Muscle layer of colon (tissue), 2 donors: ENCODE results near the gene SULT1A1.
"Not testable (repeated sequence)": the region's sequence is repeated elsewhere in the genome, so short reads cannot be mapped to it uniquely, and the experiment has no call there.

Experiments used
- H3K27ac ChIP-seq: one replicate; pipeline ENCODE4 v1.7.0; 2013; ENCODE audit warnings: low read depth, mild to moderate bottlenecking, low read length, moderate library complexity
- H3K27me3 ChIP-seq, 2 donors: one replicate each; pipeline ENCODE4 v1.7.0; 2013; ENCODE audit warnings: low read length in 2 of 2, mild to moderate bottlenecking in 2 of 2; ENCODE audit not compliant: insufficient read depth in 2 of 2, control insufficient read depth in 1 of 2
- H3K36me3 ChIP-seq: one replicate; pipeline ENCODE4 v1.7.0; 2013; ENCODE audit warnings: mild to moderate bottlenecking, low read length; ENCODE audit not compliant: insufficient read depth
- H3K4me1 ChIP-seq: one replicate; pipeline ENCODE4 v1.7.0; 2013; ENCODE audit warnings: mild to moderate bottlenecking, low read length; ENCODE audit not compliant: insufficient read depth
- H3K4me3 ChIP-seq, 2 donors: one replicate each; pipeline ENCODE4 v1.7.0; 2013; ENCODE audit warnings: low read length in 2 of 2, low read depth in 1 of 2, mild to moderate bottlenecking in 1 of 2, moderate library complexity in 1 of 2
- H3K9ac ChIP-seq: one replicate; pipeline ENCODE4 v1.7.0; 2013; ENCODE audit warnings: low read length
- H3K9me3 ChIP-seq: one replicate; pipeline ENCODE4 v1.7.0; 2013; ENCODE audit warnings: mild to moderate bottlenecking, low read length
- donor health status: abdominal sarcoma.
- donor health status: Adenocarcinoma of cecum.

Gene SULT1A1

GRCh38 chr16:28609631-28610594 lies at the start of gene SULT1A1:
Gene SULT1A1, minus strand, starts transcription at chr16:28610044. Its CDS starts 1,189 bp downstream, at chr16:28608855.
- no peak within 1 kb of the TSS for H3K9ac ChIP-seq

GRCh38 chr16:28639959-28640358 lies 30.1 kb upstream of the SULT1A1 start:
- not testable (repeated sequence) for H3K27me3 ChIP-seq, H3K9me3 ChIP-seq, H3K4me1 ChIP-seq, H3K9ac ChIP-seq, H3K36me3 ChIP-seq, H3K27ac ChIP-seq, H3K4me3 ChIP-seq

More at GRCh38 chr16:28609631-28610594, at the start of gene SULT1A1:
- Histone ChIP-seq H3K9me3 (no peaks in the 10 kb centered on the region), H3K27ac (no peak within 1 kb of the TSS), H3K4me3 (peak within 1 kb of the TSS in 1 of 2 donors; percentile 49), H3K27me3 (no peaks in the 10 kb centered on the region), H3K4me1 (no peaks in the 10 kb centered on the region), H3K36me3 (no peaks in the 10 kb centered on the region)

GRCh38 chr16:28638359-28638758 lies 28.5 kb upstream of the SULT1A1 start:
- H3K9me3 ChIP-seq, H3K9ac ChIP-seq, H3K36me3 ChIP-seq, H3K4me1 ChIP-seq, H3K4me3 ChIP-seq, H3K27me3 ChIP-seq, H3K27ac ChIP-seq: not testable (repeated sequence)

GRCh38 chr16:28637765-28638164 lies 27.9 kb upstream of the SULT1A1 start, which contains the start of gene NPIPB8:
Gene NPIPB8, plus strand, starts transcription at chr16:28638065. Its CDS starts 296 bp downstream, at chr16:28638361.
- not testable (repeated sequence) for H3K36me3 ChIP-seq, H3K4me1 ChIP-seq, H3K9ac ChIP-seq, H3K27ac ChIP-seq, H3K4me3 ChIP-seq, H3K27me3 ChIP-seq, H3K9me3 ChIP-seq

- not testable (repeated sequence) for H3K4me1 ChIP-seq, H3K9ac ChIP-seq, H3K9me3 ChIP-seq, H3K36me3 ChIP-seq, H3K4me3 ChIP-seq, H3K27ac ChIP-seq, H3K27me3 ChIP-seq
These were observed 26.4 kb upstream of the SULT1A1 start for GRCh38 chr16:28636093-28636823.

GRCh38 chr16:28630905-28631304 lies 21.1 kb upstream of the SULT1A1 start:
- not testable (repeated sequence) for H3K4me1 ChIP-seq, H3K27ac ChIP-seq, H3K4me3 ChIP-seq, H3K36me3 ChIP-seq, H3K9ac ChIP-seq, H3K27me3 ChIP-seq, H3K9me3 ChIP-seq

- no peak overlapping the region for H3K9ac ChIP-seq
- no peaks in the 10 kb centered on the region for H3K36me3 ChIP-seq
- H3K4me3 ChIP-seq: peak overlapping the region; percentile 38
- no peak overlapping the region for H3K27ac ChIP-seq
- H3K4me1 ChIP-seq: no peaks in the 10 kb centered on the region
- H3K27me3 ChIP-seq: no peaks in the 10 kb centered on the region
- H3K9me3 ChIP-seq: no peaks in the 10 kb centered on the region
These were observed 13.4 kb upstream of the SULT1A1 start for GRCh38 chr16:28623172-28623711.

- H3K9ac ChIP-seq, H3K36me3 ChIP-seq, H3K9me3 ChIP-seq, H3K4me1 ChIP-seq, H3K27me3 ChIP-seq, H3K27ac ChIP-seq: not testable (repeated sequence)
- H3K4me3 ChIP-seq: peak overlapping the region; percentile 38
These were observed 12.8 kb upstream of the SULT1A1 start for GRCh38 chr16:28622532-28623171.

- no peaks in the 10 kb centered on the region for H3K4me1 ChIP-seq
- H3K9ac ChIP-seq: no peak overlapping the region
- no peaks in the 10 kb centered on the region for H3K36me3 ChIP-seq
- H3K9me3 ChIP-seq: no peaks in the 10 kb centered on the region
- H3K27me3 ChIP-seq: no peaks in the 10 kb centered on the region
- no peak overlapping the region for H3K4me3 ChIP-seq
- no peak overlapping the region for H3K27ac ChIP-seq
These were observed 11.8 kb upstream of the SULT1A1 start for GRCh38 chr16:28621481-28622155.

- not testable (repeated sequence) for H3K4me3 ChIP-seq, H3K9ac ChIP-seq, H3K27me3 ChIP-seq, H3K9me3 ChIP-seq, H3K27ac ChIP-seq, H3K4me1 ChIP-seq, H3K36me3 ChIP-seq
These were observed 10.5 kb upstream of the SULT1A1 start for GRCh38 chr16:28620316-28620715.

GRCh38 chr16:28617874-28618273 lies 8.0 kb upstream of the SULT1A1 start:
- H3K9ac ChIP-seq: no peak overlapping the region
- H3K27ac ChIP-seq: no peak overlapping the region
- H3K36me3 ChIP-seq: no peaks in the 10 kb centered on the region
- no peak overlapping the region for H3K4me3 ChIP-seq
- no peaks in the 10 kb centered on the region for H3K9me3 ChIP-seq
- no peaks in the 10 kb centered on the region for H3K4me1 ChIP-seq
- no peaks in the 10 kb centered on the region for H3K27me3 ChIP-seq
